Peyer's patch (tissue), 4 donors: ENCODE measurements around the gene GPR55.
"Not testable (repeated sequence)": the region's sequence is repeated elsewhere in the genome, so short reads cannot be mapped to it uniquely, and the experiment has no call there.

Experiments
- CTCF ChIP-seq, 6 experiments: fragments of 450-650 bp in 4 of 6; fragments of 200-600 bp in 2 of 6; sonication (generic) in 1 of 6; IDR thresholded peaks; one replicate each; pipeline ENCODE4 v1.5.1; 2017 to 2019; ENCODE audit warnings: antibody characterized with exemption in 6 of 6, mild to moderate bottlenecking in 3 of 6, moderate library complexity in 1 of 6
- POLR2A ChIP-seq, 2 donors: fragments of 450-650 bp; IDR thresholded peaks; one replicate each; pipeline ENCODE4 v1.5.1; 2017; ENCODE audit warnings: antibody characterized with exemption in 2 of 2, mild to moderate bottlenecking in 2 of 2, moderate library complexity in 2 of 2

GRCh38 chr2:230968314-230968713 lies 43.3 kb upstream of the GPR55 start:
- TF ChIP-seq POLR2A, CTCF (IDR thresholded peaks at IDR 0.05): not testable (repeated sequence)
